HEK293 (cell line): ENCODE results near the gene CNPPD1.

ENCODE experiments used
- CTCF ChIP-seq: fragments of 450-650 bp; formaldehyde crosslinking; IDR thresholded peaks from 2 replicates; pipeline ENCODE4 v1.5.1; 2016; ENCODE audit warnings: missing biosample characterization, missing genetic modification characterization
- ZNF324 ChIP-seq: fragments of 450-650 bp; formaldehyde crosslinking; IDR thresholded peaks from 2 replicates; pipeline ENCODE4 v1.5.1; 2016; ENCODE audit warnings: missing biosample characterization, missing genetic modification characterization
- ZNF433 ChIP-seq: fragments of 450-650 bp; formaldehyde crosslinking; IDR thresholded peaks from 2 replicates; pipeline ENCODE4 v1.5.1; 2016; ENCODE audit warnings: missing biosample characterization, missing genetic modification characterization, low read depth
- ZNF561 ChIP-seq: fragments of 450-650 bp; IDR thresholded peaks from 2 replicates; pipeline ENCODE4 v1.5.1; 2018; ENCODE audit warnings: missing biosample characterization, missing genetic modification characterization, borderline replicate concordance
- TF ChIP-seq, protein P1 (sequence below): fragments of 450-650 bp; formaldehyde crosslinking; conservative IDR thresholded peaks from 2 replicates; pipeline ENCODE4 v1.5.1; 2016; ENCODE audit warnings: low read depth, missing biosample characterization, missing genetic modification characterization

GRCh38 chr2:219155054-219155644 is 21.6 kb downstream of the CNPPD1 start:
- TF ChIP-seq ZNF324 (no peak), CTCF (no peak), ZNF433 (tag by site-specific recombination) (no peak), ZNF561 (tag by site-specific recombination) (no peak)
- TF ChIP-seq, protein P1, sequence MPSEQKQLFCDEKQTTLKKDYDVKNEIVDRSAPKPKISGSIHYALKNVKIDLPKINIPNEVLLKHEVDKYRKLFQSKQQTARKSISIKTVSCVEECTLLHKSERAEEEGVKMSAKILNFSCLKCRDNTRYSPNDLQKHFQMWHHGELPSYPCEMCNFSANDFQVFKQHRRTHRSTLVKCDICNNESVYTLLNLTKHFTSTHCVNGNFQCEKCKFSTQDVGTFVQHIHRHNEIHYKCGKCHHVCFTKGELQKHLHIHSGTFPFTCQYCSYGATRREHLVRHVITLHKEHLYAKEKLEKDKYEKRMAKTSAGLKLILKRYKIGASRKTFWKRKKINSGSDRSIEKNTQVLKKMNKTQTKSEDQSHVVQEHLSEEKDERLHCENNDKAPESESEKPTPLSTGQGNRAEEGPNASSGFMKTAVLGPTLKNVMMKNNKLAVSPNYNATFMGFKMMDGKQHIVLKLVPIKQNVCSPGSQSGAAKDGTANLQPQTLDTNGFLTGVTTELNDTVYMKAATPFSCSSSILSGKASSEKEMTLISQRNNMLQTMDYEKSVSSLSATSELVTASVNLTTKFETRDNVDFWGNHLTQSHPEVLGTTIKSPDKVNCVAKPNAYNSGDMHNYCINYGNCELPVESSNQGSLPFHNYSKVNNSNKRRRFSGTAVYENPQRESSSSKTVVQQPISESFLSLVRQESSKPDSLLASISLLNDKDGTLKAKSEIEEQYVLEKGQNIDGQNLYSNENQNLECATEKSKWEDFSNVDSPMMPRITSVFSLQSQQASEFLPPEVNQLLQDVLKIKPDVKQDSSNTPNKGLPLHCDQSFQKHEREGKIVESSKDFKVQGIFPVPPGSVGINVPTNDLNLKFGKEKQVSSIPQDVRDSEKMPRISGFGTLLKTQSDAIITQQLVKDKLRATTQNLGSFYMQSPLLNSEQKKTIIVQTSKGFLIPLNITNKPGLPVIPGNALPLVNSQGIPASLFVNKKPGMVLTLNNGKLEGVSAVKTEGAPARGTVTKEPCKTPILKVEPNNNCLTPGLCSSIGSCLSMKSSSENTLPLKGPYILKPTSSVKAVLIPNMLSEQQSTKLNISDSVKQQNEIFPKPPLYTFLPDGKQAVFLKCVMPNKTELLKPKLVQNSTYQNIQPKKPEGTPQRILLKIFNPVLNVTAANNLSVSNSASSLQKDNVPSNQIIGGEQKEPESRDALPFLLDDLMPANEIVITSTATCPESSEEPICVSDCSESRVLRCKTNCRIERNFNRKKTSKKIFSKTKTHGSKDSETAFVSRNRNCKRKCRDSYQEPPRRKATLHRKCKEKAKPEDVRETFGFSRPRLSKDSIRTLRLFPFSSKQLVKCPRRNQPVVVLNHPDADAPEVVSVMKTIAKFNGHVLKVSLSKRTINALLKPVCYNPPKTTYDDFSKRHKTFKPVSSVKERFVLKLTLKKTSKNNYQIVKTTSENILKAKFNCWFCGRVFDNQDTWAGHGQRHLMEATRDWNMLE (tag by site-specific recombination): no peak
